DMS153 treated with DMSO at 0.1 percent for 48 hours (cell line): ENCODE data around the gene ZFYVE1.

Experiments
- DNase-seq: peaks from one replicate; lab custom pipeline; 2025; ENCODE audit not compliant: unreplicated experiment; lab: John Stamatoyannopoulos, UW

Gene ZFYVE1

GRCh38 chr14:72925171-72925759, 101.6 kb downstream of the ZFYVE1 start:
- no peak for DNase-seq

GRCh38 chr14:72924337-72924736, 102.6 kb downstream of the ZFYVE1 start:
- no peak for DNase-seq

GRCh38 chr14:72921396-72921795, 105.5 kb downstream of the ZFYVE1 start:
- DNase-seq: no peak

- DNase-seq: no peak
These were observed 106.9 kb downstream of the ZFYVE1 start for GRCh38 chr14:72920008-72920407.
